HG02798 (cell line): ENCODE data around the gene ZFYVE28.
A peak's percentile ranks its signal among the peaks of the same experiment; 100 is the strongest.
"Not testable (repeated sequence)": the region's sequence is repeated elsewhere in the genome, so short reads cannot be mapped to it uniquely, and the experiment has no call there.

Source experiments
- ATAC-seq: cut with Tn5 transposase; IDR thresholded peaks from one replicate; pipeline ENCODE4 v1.9.1; 2021; ENCODE audit warnings: mild to moderate bottlenecking; ENCODE audit not compliant: unreplicated experiment, poor library complexity

The ZFYVE28 gene

DNA sequence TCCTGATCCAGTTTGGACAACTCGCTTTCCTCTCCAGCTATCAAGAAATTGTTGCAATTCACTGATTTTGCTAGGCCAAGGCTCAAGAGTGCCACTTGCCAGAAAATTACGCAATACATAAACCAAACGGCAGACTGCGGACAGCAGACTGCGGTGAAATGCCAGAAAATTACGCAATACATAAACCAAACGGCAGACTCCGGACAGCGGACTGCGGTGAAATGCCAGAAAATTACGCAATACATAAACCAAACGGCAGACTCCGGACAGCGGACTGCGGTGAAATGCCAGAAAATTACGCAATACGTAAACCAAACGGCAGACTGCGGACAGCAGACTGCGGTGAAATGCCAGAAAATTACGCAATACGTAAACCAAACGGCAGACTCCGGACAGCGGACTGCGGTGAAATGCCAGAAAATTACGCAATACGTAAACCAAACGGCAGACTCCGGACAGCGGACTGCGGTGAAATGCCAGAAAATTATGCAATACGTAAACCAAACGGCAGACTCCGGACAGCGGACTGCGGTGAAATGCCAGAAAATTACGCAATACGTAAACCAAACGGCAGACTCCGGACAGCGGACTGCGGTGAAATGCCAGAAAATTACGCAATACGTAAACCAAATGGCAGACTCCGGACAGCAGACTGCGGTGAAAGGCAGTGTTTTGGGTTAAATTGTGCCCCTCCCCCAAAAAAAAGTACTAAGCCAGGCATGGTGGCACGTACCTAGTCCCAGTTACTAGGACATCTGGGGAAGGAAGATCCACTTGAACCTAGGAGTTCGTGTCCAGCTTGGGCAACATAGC is 11.7 kb upstream of the ZFYVE28 start:
- ATAC-seq = not testable (repeated sequence)

DNA sequence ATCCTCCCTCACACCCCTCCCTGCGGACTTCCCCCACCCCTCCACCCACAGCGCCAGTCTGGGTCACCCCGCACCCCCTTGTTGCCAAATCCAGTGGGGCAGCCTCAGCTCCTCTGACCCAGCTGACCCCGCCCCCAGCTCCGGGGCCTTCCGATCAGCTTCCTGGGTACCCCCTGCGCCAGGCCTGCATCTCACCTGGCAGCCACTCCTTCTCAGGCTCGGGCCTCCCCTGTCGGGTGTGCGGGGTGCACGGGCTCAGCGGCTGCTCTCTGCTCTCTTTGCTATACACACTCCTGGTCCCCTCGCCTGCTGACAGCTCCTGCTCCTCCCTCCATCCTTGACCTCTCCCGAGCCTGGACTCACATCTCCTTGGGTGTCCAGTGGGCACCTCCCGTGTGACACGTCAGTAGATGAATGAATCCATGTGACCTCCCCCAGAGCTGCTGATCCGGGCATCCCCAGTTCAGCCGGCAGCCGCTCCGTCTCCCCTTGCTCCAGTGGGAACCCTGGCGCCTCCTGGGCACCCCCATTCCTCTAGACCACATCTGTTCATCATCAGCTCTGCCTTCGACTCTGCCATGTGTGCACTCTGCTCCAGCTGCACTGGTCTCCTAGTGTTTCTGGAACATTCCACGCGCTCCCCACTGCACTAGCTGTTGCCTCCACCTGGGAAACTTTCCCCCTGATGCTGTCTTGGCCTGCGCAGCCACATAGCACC is 10.2 kb upstream of the ZFYVE28 start:
- ATAC-seq = no peak

DNA sequence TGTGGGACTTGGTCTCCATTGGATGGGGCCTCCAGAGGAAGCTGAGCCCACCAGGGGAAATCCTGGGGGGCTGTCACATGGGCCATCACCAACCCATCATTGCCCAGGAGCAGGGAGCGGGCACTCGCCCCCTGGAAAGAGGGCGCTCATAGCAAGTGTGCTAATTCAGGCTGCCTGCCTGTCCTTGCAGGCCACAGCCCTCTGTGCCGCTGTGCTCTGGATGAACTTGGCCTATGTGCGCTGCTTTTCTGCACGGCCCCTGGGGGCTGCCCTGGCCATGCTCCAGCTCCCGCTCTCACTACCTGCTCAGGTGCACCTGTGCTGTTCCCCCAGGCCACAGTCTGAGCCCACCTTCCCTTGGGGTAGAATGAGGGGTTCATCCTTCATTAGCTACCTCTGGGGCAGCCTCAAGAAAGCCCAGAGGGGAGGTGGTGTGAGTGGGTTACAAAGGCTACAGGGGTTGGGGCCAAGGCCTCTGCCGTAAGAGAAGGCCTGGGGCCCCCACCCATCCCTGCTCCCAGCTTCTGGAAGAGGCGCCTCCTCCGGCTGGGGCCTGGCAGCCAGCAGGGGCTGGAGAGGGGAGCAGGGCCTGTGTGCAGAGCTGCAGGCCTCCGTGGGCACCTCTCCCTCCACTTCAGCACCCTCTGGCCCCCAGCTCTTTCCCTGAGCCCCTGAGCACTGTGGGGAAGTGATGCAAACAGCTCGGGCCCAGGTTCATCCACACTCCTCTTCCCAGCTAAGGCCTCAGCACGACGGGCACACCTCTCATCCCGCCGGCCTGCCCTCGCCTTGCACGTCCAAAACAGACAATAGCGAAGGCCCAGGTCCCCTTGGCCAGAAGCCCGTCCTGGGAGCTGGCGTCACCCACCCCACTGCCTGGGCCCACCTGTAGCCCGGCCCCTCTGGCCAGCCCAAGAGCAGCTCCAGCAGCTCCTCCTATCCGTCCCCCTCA is 9.2 kb upstream of the ZFYVE28 start:
- ATAC-seq = no peak

DNA sequence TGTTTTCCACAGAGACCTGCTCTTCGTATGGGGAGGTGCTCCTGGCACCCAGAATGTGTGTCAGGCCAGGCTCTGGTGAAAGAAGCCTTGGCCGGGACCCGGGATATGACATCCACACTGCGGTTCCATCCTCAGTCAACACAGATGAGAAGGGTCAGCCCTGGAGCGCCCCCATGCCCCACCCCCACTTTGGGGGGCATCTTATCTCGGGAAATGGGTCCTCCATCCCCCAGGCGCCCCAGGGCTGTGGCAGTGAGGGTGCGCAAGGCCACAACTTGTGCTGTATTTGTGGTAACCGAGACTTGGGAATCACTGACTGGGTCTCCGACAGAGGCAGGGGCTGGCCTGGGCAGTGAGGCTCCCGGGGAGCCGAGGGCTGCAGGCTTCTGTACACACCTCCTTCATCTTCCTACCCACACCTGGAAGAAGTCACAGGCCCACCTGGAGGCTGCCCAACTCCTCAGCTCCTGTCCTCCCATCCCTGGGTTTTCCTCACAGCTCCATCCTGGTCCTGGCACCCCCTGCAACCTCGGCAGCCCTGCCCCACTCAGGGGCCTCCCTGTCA is 8.3 kb upstream of the ZFYVE28 start:
- ATAC-seq = no peak

DNA sequence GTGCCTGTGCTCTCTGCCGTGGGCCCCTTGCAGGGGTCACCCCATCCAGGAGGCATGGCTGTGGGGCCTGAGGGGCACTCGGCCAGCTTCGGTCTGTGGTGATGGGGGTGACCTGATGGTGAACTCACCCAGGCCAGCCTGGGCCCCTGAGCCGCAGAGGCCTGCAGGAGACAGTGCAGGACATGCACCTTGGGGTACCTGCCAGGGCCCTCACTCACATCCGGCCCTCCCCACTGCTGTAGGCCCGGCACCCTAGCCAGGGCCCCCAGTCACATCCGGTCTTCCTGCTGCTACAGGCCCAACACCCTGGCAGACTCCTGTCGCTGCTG is 7.6 kb upstream of the ZFYVE28 start:
- no peak for ATAC-seq

DNA sequence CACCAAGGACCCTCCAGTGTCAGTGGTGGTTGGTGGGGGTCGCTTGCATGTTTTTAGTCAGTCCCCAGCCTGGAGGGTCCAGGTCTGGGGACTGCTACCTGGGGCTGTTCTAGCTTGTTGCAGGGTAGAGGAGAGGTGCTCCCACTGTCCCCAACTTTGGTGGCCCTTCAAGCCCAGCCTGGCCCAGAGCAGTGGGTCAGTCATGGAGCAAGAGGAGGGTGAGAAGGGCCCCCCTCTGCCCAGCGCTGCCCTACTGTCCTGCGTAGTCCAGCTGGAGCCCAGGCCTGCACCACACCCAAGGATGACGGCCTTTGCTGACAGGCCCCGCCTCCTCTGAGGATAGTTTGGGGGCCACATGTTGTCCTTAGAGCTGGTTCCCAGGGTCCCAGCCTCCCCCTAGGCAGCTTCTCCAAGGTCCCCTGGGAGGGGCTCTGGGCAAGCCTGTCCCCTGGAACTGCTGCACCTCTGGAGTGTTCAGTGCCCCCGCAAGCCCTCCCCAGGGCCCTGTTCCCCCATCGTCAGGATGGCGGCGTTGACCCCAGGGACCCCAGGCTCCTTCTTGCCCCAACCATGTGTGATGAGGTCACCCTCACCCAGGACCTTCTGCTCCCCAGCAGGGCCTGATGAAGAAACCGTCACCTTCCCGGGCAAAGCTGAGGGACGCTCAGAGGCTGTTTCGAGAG is 7.1 kb upstream of the ZFYVE28 start:
- no peak for ATAC-seq

DNA sequence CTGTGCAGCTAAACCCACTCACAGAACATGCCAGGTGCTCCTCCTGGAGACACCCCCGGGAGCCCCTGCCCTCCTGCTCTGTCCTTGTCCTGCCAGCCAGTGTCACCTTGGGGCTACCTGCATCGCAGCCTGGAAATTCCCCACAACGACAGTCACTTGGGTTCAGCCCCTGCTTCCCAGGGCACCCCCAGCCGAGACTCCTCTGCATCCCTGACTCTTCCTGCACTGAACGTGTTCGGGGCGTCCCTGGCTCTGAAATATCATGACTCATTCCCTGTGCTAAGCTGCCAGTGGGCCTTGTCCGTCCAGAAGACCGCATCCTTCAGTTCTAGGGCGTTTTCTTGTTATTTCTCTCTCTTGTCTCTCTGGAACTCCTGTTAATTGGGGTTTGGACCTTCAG is 6.1 kb upstream of the ZFYVE28 start:
- ATAC-seq = no peak

DNA sequence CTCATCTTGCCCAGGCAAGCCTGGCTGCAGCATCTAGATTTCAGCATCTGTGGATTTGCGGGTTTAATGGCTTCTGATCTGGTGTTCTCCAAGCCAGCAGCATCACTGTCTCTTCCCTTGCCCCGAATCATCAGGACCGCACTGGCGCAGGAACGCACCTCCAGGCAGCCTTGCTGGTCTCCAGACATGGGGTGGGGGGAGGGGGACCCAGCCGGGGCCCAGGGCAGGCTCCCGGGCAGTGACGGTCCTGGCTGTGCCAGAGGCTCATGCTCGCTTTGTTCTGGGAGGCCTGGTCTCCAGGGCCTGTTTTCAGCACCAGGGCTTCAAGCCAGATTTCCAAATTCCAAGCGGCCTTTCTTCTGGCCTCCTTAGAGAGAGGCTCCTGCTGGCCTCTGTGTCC is 5.2 kb upstream of the ZFYVE28 start:
- ATAC-seq = no peak

DNA sequence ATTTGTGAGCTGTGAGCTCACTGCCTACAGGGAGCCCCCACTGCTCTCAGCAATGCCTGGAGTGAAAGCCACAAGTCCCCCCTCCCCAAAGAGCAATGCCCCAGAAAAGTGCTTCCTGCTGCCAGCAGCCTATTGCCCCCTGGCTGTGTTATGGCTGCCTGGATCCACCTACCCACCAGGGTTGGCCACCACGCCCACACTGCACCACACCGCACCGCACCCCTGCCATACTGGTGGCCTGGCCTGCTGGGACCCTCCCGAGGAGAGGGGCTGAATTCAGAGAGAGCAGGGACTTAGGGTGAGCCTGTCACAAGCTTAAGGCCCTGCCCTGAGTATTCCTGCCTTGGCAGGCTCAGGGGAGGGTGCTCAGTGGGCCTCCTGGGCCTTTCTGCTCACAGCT is 4.6 kb upstream of the ZFYVE28 start:
- no peak for ATAC-seq

DNA sequence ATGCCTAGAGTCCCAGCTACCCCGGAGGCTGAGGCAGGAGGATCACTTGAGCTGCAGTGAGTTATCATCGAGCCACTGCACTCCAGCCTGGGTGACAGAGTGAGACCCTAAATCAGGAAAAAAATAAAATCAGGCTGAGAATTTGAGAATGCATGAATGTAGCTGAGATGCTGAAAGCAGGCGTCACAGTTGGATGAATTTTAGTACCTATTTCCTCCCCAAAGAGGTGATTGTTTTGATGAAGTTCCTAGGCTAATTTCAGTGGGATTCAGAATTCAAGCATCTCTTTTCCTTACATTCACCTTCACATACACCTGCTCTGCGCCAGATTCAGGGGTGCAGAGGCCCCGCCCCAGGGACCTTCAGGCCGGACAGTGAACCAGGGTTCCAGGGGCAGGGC is 3.5 kb upstream of the ZFYVE28 start:
- no peak for ATAC-seq

DNA sequence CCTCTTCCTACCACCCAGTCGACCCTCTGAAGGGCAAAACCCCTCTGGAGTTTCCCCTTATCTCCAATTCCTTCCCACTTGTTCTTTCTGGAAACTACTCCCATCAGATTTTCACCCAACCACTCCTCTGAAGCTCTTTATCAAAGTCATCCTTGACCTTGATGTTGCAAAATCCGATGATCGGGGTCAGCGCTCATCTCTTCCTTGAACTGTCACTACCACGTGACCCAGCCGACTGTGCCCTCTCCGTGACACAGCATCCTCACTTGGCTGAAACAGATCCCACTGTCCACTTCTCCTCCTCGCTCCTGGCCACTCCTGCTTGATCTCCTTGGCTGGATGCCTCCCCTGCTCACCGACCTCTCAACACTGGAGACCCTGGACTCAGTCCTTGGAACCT is 1.4 kb upstream of the ZFYVE28 start:
- ATAC-seq = no peak

DNA sequence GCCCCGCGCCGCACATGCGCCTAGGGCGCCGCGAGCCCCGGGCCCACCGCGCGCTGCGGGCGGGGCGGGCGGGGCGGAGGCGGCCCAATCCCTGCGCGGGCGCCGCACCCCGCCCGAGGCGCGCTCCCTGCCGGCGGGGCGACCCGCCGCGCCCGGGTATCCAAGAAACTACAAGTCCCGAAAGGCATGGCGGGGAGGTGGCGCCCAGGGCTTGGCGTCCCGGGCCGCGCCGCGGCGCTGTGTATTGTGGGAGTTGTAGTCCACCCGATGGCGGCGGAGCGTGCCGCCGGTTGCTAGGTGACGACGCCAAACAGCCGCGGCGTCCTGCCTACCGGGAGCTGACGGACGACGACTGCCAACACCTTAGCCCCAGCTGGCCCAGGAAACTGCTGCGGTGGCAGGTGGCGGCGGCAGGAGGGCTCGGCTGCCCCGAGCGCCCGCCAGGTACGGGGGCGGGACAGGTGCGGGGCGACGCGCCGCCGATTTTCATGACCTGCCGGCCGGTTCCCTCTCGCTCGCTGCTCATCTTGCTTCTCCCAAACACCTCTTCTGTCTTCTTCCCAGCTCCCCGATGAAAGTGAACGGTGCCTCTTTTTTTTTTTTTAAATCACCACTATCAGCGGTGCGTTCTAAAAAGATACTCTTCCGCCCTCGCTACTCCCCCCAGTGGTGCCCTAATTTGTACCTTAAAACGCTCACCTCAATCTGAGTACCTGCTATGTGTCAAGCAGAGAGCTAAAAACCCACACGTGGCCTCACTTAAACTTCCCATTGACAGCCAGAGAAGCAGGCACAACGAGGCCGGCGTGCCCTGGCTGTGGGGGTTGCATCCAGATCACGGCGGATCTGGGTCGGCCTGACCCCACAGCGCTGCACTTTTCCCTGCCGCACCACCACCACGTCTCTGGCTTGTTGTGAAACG is 466 bp upstream of the ZFYVE28 start, which contains the start of gene CFAP99:
CFAP99 (plus strand) TSS at position 306 of the 922 bp plus-strand sequence.
- ATAC-seq = peak; percentile 95

DNA sequence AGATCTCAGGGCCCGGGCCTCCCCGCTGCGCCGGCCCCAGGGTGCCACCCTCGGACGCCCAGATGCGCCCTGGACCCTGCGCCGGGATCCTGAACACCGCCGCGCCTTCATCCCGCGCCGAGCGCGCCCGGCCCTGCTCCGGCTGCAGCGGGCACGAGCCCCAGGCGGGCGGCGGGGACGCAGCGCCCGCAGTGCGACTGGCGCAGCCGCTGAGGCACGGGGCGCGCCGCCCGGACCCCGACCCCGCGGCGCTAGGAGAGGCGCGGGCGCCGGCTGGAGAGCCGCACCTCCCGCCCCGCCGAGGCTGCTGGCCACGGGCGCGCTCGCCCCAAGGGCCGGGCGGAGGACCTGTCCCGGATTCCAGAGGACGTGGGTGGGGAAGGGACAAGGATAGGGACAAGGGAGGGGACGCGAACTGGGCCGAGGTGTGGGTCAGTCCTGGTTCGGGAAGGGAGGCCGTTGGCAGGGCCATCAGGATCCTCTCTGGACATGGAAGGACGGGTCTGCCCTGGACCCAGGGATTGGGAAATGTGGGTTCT is 1.1 kb downstream of the ZFYVE28 start:
- ATAC-seq = no peak

DNA sequence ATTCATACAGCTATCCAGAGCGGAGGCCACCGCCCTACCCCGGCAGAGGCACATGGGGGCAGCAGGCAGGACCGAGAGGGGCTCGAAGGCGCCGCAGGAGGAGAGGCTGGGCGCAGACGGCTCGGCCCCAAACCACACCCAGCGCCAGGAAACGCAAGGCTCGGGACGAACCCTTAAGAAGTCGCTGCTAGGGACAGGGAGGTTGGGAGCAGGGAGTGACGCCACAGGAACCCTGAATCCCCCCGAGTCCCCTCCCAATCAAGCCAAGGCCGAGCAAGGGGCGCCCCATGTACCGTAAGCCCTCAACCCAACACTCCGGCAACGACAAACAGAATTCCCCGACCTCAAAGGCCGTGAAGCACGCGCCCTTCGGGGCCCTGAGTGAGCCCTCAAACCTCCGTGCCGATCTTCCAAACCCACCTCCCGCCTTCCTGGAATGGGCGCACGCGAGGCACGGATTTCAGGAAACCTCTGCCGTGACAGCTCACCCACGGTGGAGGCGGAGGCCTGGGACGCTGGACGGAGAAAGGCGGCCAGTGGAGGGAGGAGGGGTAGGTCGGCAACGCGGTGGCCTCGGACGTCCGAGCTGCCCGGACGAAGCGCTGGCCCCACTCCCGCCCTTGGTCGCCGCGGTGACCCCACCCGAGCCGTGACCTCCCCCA is 1.8 kb downstream of the ZFYVE28 start:
- ATAC-seq = no peak

DNA sequence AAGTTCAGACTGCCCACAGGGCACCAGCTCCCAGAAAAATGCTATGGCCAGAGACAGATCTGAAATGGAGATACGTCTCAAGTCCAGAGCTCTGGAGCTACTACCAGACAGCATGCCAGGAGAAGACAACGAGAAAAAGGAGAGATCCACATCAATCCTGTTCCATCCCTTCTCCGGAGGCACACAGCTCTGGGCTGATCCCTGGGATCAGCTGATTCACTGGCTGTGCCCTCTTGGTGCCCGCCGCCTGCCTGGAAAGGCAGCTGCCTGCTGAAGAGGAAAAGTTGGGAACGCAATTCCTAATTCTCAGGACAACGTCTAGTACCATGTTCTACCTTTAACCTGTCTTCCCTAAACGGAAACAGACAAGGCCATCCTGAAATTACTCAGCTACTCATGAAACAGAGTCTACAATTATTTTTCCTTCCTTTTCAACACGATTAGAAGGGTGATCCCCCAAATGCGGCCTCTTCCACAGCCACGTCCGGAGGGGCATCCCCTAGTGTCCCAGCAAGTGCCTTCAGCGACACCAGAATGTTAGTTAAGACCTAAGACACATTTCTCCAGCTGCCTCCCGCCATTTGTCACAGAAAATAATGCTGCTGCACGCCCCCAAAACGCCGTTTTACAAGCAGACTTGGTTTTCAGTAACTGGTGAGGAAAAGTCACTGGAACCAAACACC is 2.4 kb downstream of the ZFYVE28 start:
- no peak for ATAC-seq

DNA sequence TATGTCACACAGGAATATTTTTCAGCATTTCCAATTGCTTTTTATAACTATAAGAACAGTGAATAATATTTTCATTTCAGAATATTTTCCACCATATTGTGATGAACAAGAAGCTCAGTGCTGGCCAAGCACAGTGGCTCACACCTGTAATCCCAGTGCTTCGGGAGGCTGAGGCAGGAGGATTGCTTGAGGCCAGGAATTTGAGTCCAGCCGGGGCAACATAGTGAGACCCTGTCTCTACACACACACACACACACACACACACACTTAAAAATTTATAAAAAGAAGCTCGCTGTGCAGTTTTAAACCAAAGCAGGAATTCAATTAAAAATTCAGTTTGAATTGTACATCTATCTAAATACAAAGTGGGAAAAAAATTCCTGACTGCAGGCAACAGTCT is 3.2 kb downstream of the ZFYVE28 start:
- no peak for ATAC-seq

DNA sequence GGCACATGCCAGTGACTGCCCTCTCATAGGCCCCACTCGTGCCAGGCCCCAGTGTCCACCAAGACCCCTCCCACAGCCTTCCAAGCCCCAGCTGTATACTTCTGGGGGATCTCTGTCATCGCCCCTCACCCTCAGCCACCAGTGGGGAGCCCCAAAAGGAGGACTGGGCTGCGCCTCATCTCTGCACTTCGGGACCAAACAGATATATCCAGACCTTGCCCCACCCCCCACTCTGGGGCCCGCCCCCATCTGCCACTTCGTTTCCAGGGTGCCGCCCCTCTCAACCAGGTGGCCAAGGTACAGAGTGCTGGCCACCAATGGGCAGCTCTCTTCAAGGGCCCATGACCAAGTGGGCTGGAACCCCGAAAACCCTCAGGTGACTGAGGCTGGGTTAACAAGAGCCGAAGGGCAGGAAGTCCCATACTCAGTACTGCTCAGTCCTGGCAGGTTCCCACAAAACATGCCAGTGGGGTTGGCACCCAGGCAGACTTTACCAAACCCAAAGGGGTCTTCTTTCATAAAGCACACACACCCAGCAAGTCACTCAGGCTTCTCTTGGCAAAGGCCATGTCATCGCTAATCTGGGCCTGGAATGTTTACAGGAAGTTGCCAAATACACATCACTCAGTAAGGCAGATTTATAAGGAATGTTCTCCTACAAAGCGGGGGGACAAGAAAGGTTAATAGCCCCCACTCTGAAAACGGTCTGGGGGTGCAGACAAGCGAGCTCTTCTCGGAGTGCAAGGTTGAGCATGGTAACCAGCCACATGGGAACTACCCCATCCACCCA is 4.4 kb downstream of the ZFYVE28 start:
- no peak for ATAC-seq
